GM18870 (cell line): ENCODE data around the gene GABARAPL1.
"Not testable (repeated sequence)": the region's sequence is repeated elsewhere in the genome, so short reads cannot be mapped to it uniquely, and the experiment has no call there.

Experiments used
- ATAC-seq: cut with Tn5 transposase; IDR thresholded peaks from one replicate; pipeline ENCODE4 v1.9.1; 2021; ENCODE audit warnings: moderate library complexity; ENCODE audit not compliant: unreplicated experiment

The GABARAPL1 gene

GRCh38 chr12:10212739-10213131 is at the start of gene GABARAPL1:
GABARAPL1 (plus strand) TSS chr12:10212877; CDS start chr12:10213130, 253 bp downstream.
- no peak for ATAC-seq

GRCh38 chr12:10163084-10163483 is 49.6 kb upstream of the GABARAPL1 start:
- ATAC-seq = no peak

GRCh38 chr12:10165421-10165820 is 47.3 kb upstream of the GABARAPL1 start:
- ATAC-seq = no peak

- ATAC-seq = no peak
Observed at GRCh38 chr12:10167599-10167998, 45.1 kb upstream of the GABARAPL1 start.

- ATAC-seq = no peak
Observed at GRCh38 chr12:10169104-10169503, 43.6 kb upstream of the GABARAPL1 start.

- ATAC-seq = no peak
Observed at GRCh38 chr12:10170216-10170615, 42.5 kb upstream of the GABARAPL1 start.

- no peak for ATAC-seq
Observed at GRCh38 chr12:10171973-10172728, 40.5 kb upstream of the GABARAPL1 start, which contains the start of gene OLR1. OLR1 (minus strand) TSS chr12:10172132; CDS start chr12:10172077, 55 bp downstream.

- ATAC-seq = no peak
Observed at GRCh38 chr12:10174986-10175614, 37.6 kb upstream of the GABARAPL1 start.

- ATAC-seq = no peak
Observed at GRCh38 chr12:10175846-10176636, 36.6 kb upstream of the GABARAPL1 start.

GRCh38 chr12:10178821-10179220 is 33.9 kb upstream of the GABARAPL1 start, which contains the start of gene TMEM52B:
TMEM52B (plus strand) TSS chr12:10179032; CDS start chr12:10179575, 543 bp downstream.
- ATAC-seq = no peak

GRCh38 chr12:10179776-10180181 is 32.9 kb upstream of the GABARAPL1 start:
- no peak for ATAC-seq

- ATAC-seq = no peak
Observed at GRCh38 chr12:10182354-10183049, 30.2 kb upstream of the GABARAPL1 start.

- no peak for ATAC-seq
Observed at GRCh38 chr12:10184261-10184843, 28.3 kb upstream of the GABARAPL1 start.

GRCh38 chr12:10186299-10186698 is 26.4 kb upstream of the GABARAPL1 start:
- ATAC-seq = no peak

- ATAC-seq = not testable (repeated sequence)
Observed at GRCh38 chr12:10186958-10187357, 25.7 kb upstream of the GABARAPL1 start.

GRCh38 chr12:10189653-10190052 is 23.0 kb upstream of the GABARAPL1 start:
- ATAC-seq = no peak

- ATAC-seq = peak; percentile 72
Observed at GRCh38 chr12:10190558-10191388, 21.9 kb upstream of the GABARAPL1 start.

GRCh38 chr12:10191865-10192264 is 20.8 kb upstream of the GABARAPL1 start:
- ATAC-seq = no peak

GRCh38 chr12:10194160-10194670 is 18.5 kb upstream of the GABARAPL1 start:
- ATAC-seq = no peak
